GM12873 (cell line): ENCODE results near the gene SCLT1.

Experiments used
- CTCF ChIP-seq: IDR thresholded peaks from 2 replicates; pipeline ENCODE4 v1.5.1; 2012; ENCODE audit warnings: low read depth, mild to moderate bottlenecking, moderate library complexity, low read length, control low read depth; ENCODE audit not compliant: insufficient read depth; ENCODE audit errors: missing control alignments

The SCLT1 gene

GRCh38 chr4:128957459-128957858 lies 135.9 kb downstream of the SCLT1 start:
- no peak for TF ChIP-seq CTCF

DNA sequence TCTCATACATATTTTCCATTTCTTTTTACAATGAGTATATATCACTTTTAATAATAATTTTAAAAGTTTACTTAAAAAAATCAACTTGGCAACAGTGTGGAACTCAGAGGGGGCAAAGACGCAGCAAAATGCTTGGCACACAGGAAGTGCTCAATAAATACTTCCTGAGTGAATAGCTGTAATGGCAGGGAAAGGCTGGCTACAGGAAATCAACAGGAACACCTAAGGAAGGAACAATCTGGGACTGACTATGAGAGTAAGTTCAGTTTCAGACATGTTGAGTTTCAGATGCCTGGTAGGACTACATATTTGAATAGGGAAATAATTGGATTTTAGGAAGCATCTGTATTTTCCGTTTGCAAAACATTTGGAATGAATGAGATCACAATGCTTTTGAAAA lies 137.6 kb downstream of the SCLT1 start:
- TF ChIP-seq CTCF = no peak

DNA sequence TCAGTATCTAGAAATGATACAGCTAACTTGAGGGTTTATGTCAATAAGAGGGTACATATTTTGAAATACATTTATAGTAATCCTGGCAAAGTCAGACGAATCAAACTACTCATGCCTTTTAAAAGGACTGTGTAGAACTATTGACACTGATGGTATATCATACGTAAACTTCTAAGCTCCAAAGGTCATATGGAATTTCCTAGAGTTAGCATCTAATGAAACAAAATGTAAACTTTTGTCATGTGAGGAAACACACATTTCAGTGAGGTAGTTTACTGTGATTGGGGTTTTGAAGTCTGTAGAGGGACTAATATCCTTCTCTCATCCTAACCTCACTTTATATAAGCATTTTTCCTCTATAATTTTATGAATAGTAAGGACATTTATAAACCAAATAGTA lies 138.4 kb downstream of the SCLT1 start:
- TF ChIP-seq CTCF = no peak

GRCh38 chr4:128951316-128951715 lies 142.0 kb downstream of the SCLT1 start:
- TF ChIP-seq CTCF = no peak

DNA sequence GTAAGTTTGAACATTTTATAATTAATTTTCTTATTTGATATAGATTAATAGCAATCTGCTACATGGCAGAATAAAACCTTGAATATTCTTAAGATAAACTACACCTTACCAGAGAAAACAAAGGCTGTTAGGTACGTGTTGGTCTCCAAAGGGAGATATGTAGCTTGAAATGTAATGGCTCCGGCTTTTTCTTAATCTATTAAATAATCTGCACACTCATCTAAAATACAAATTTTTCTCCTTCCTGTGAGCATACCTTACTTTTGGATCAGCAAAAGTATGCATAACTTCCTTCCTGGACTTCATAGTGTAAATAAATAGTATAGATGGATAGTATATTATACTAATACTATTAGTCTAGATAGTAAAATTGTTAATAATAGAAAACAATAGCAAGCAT lies 142.5 kb downstream of the SCLT1 start:
- no peak for TF ChIP-seq CTCF

DNA sequence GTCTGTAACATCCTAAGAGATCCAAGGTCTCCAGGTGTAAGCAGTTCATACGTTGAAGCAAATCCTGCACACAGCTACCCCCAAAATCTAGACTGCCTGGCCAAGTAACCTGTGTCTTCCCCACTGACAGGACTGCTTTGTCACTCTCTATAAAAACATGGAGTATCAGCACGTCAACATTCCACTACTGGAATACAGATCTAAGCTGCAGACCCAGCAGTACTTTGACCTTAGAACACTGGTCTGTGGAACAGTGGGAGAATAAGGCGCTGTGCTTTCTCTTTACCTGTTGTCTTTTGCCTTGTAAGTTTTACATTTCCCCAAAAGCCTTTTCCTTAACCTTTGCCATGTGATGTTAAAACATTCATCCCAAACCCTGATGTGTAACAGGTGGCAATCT lies 146.4 kb downstream of the SCLT1 start:
- TF ChIP-seq CTCF = no peak

GRCh38 chr4:128942607-128943006 lies 150.7 kb downstream of the SCLT1 start:
- TF ChIP-seq CTCF = no peak
